HFFc6 (cell line): Measurements from ENCODE around the gene CCR8. TPM values are rescaled to one million over a fixed set of nuclear protein-coding genes. Genes with fewer than 3 reads are reported as not detected.

Source experiments
- DNase-seq: peaks from one replicate; pipeline ENCODE4 v3.0.0-alpha.2; 2018
- H3K27ac Mint-ChIP-seq: 2 replicates; pipeline ENCODE4 v1.8.0; 2020; ENCODE audit warnings: mild to moderate bottlenecking, mixed read lengths
- H3K27me3 Mint-ChIP-seq: 2 replicates; pipeline ENCODE4 v1.8.0; 2021; ENCODE audit warnings: mild to moderate bottlenecking, moderate library complexity, mixed read lengths; ENCODE audit not compliant: insufficient read depth
- H3K36me3 Mint-ChIP-seq: 2 replicates; pipeline ENCODE4 v1.8.0; 2021; ENCODE audit warnings: low read depth, mixed read lengths
- H3K4me1 Mint-ChIP-seq: 2 replicates; pipeline ENCODE4 v1.8.0; 2020; ENCODE audit warnings: low read depth, mixed read lengths
- H3K4me3 Mint-ChIP-seq: 2 replicates; pipeline ENCODE4 v1.8.0; 2020; ENCODE audit warnings: mild to moderate bottlenecking, moderate library complexity, mixed read lengths
- H3K9me3 Mint-ChIP-seq: 2 replicates; pipeline ENCODE4 v1.8.0; 2020; ENCODE audit warnings: mild to moderate bottlenecking, mixed read lengths
- CTCF ChIP-seq: fragments of 200-600 bp; sonication (generic); IDR thresholded peaks from 2 replicates; pipeline ENCODE4 v1.5.0; 2021; ENCODE audit warnings: antibody characterized with exemption, mild to moderate bottlenecking
- total RNA-seq, 6 experiments: library from RNA; stranded (reverse); fragmentation: NEBNext Ultra II Directional; extraction: Animal tissue kit (Norgen Biotek cat#: 25700); gene quantifications; 2 replicates in 1 of 6; 3 replicates in 5 of 6; pipeline ENCODE4 v1.2.3, GENCODE V29; 2021

Gene CCR8
- total RNA-seq, 6 experiments from 2014 or later: not detected

- H3K27me3 Mint-ChIP-seq: peaks cover 9% of the 10 kb centered on the region
- no peak for TF ChIP-seq CTCF
- no peaks in the 10 kb centered on the region for H3K9me3 Mint-ChIP-seq
- H3K36me3 Mint-ChIP-seq: no peaks in the 10 kb centered on the region
- H3K4me3 Mint-ChIP-seq: no peak overlapping the region
- H3K27ac Mint-ChIP-seq: no peak overlapping the region
- no peak for DNase-seq
- no peaks in the 10 kb centered on the region for H3K4me1 Mint-ChIP-seq
These were observed 1.3 kb downstream of the CCR8 start for GRCh38 chr3:39330824-39331223.

- Mint-ChIP-seq H3K4me3 (no peak overlapping the region), H3K27me3 (peaks cover 9% of the 10 kb centered on the region), H3K4me1 (no peaks in the 10 kb centered on the region), H3K36me3 (no peaks in the 10 kb centered on the region), H3K27ac (no peak overlapping the region), H3K9me3 (no peaks in the 10 kb centered on the region)
- no peak for DNase-seq
- TF ChIP-seq CTCF: no peak
These were observed 3.0 kb downstream of the CCR8 start for GRCh38 chr3:39332525-39332924.

GRCh38 chr3:39333607-39334006 is 4.1 kb downstream of the CCR8 start:
- TF ChIP-seq CTCF: no peak
- H3K4me1 Mint-ChIP-seq: no peaks in the 10 kb centered on the region
- H3K27ac Mint-ChIP-seq: no peak overlapping the region
- H3K4me3 Mint-ChIP-seq: no peak overlapping the region
- no peaks in the 10 kb centered on the region for H3K36me3 Mint-ChIP-seq
- peaks cover 9% of the 10 kb centered on the region for H3K27me3 Mint-ChIP-seq
- DNase-seq: no peak
- H3K9me3 Mint-ChIP-seq: no peaks in the 10 kb centered on the region

GRCh38 chr3:39334205-39334604 is 4.7 kb downstream of the CCR8 start:
- Mint-ChIP-seq H3K36me3 (no peaks in the 10 kb centered on the region), H3K4me1 (no peaks in the 10 kb centered on the region), H3K27ac (no peak overlapping the region), H3K4me3 (no peak overlapping the region), H3K27me3 (peaks cover 9% of the 10 kb centered on the region), H3K9me3 (no peaks in the 10 kb centered on the region)
- no peak for TF ChIP-seq CTCF
- DNase-seq: no peak

GRCh38 chr3:39338201-39338600 is 8.7 kb downstream of the CCR8 start:
- no peak for TF ChIP-seq CTCF
- H3K27ac Mint-ChIP-seq: no peak overlapping the region
- H3K4me3 Mint-ChIP-seq: no peak overlapping the region
- no peaks in the 10 kb centered on the region for H3K9me3 Mint-ChIP-seq
- no peaks in the 10 kb centered on the region for H3K4me1 Mint-ChIP-seq
- no peak for DNase-seq
- H3K27me3 Mint-ChIP-seq: peaks cover 1% of the 10 kb centered on the region
- H3K36me3 Mint-ChIP-seq: no peaks in the 10 kb centered on the region

GRCh38 chr3:39339086-39339485 is 9.6 kb downstream of the CCR8 start:
- no peak for TF ChIP-seq CTCF
- Mint-ChIP-seq H3K9me3 (no peaks in the 10 kb centered on the region), H3K27me3 (peaks cover 1% of the 10 kb centered on the region), H3K4me3 (no peak overlapping the region), H3K27ac (no peak overlapping the region), H3K4me1 (no peaks in the 10 kb centered on the region), H3K36me3 (no peaks in the 10 kb centered on the region)
- DNase-seq: no peak
